Measurements from ENCODE around the gene LGSN. TPM values are rescaled to one million over a fixed set of nuclear protein-coding genes. Genes with fewer than 3 reads are reported as not detected.
A peak's percentile ranks its signal among the peaks of the same experiment; 100 is the strongest.

Gene LGSN
- total and polyA plus RNA-seq, 3 experiments from 2014 or later, result 0.12 TPM; not detected in 2

DNA sequence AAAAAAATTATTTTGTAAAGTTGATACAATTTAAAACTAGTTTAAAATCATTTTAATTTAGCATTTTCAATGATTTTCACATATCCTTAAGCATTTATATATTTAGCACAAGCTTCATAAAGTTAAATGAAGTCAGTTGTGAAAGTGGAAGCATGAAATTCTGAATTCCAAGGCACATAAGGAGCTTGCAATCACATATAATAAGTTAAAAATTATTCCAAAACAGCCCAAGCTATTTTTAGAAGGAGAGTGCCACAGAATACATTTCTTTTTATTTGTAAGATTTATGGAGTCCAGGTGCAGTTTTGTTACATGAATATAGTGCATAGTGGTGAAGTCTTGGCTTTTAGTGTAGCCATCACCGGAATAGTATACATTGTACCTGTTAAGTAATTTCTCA lies 3.2 kb upstream of the LGSN start:
- Histone ChIP-seq H3K4me1 (ENCODE audit: insufficient read depth, low read length) (no peaks in the 10 kb centered on the region), H3K36me3 (ENCODE audit: insufficient read depth, low read length) (no peaks in the 10 kb centered on the region), H3K27me3 (ENCODE audit: insufficient read depth, low read length, poor library complexity, severe bottlenecking) (no peaks in the 10 kb centered on the region), H3K27ac (ENCODE audit: low read depth, low read length) (no peak overlapping the region), H3K4me3 (ENCODE audit: low read length) (no peak overlapping the region), H3K9me3 (ENCODE audit: low read length) (no peaks in the 10 kb centered on the region)
- H3K9me3 Mint-ChIP-seq, result peaks cover 1 to 14% (median 4%) of the 10 kb centered on the region in 5 donors
- DNase-seq, result no peak
- POLR2A ChIA-PET, result no interaction called here
- CTCF ChIA-PET, result no interaction called here
- no peaks in the 10 kb centered on the region for H3K27me3 Mint-ChIP-seq
- H3K27ac Mint-ChIP-seq, result no peak overlapping the region
- no peaks in the 10 kb centered on the region for H3K4me1 Mint-ChIP-seq
- H3K36me3 Mint-ChIP-seq, result peaks cover 0 to 3% (median 0%) of the 10 kb centered on the region in 3 donors
- H3K4me3 Mint-ChIP-seq, result no peak overlapping the region

DNA sequence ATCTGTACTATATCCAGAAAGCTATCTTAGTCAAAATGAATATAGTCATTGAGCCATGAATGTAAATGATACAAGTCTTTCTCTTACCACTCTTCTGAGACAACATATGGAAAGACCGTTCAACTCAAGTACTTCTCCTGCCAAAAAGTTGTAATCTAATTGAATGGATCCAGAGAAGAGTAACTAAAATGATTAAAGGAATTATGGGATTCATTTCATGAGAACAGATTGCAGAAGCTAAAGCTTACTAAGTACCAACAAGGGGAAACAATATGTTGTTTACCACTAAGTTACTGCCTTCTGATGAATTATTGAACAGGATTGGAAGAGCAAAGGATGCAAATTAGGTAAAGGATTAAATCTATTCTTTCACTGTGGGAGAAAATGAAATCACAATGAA lies 2.0 kb upstream of the LGSN start:
- Mint-ChIP-seq H3K36me3 (peaks cover 0 to 3% (median 0%) of the 10 kb centered on the region in 3 donors), H3K9me3 (peaks cover 0 to 7% (median 0%) of the 10 kb centered on the region in 5 donors), H3K27me3 (no peaks in the 10 kb centered on the region), H3K27ac (no peak overlapping the region), H3K4me3 (no peak overlapping the region), H3K4me1 (no peaks in the 10 kb centered on the region)
- Histone ChIP-seq H3K27ac (ENCODE audit: low read depth, low read length) (no peak overlapping the region), H3K36me3 (ENCODE audit: insufficient read depth, low read length) (no peaks in the 10 kb centered on the region), H3K9me3 (ENCODE audit: low read length) (no peaks in the 10 kb centered on the region), H3K27me3 (ENCODE audit: insufficient read depth, low read length, poor library complexity, severe bottlenecking) (no peaks in the 10 kb centered on the region), H3K4me3 (ENCODE audit: low read length) (no peak overlapping the region), H3K4me1 (ENCODE audit: insufficient read depth, low read length) (no peaks in the 10 kb centered on the region)
- POLR2A ChIA-PET, result no interaction called here
- no peak for DNase-seq
- CTCF ChIA-PET, result no interaction called here

DNA sequence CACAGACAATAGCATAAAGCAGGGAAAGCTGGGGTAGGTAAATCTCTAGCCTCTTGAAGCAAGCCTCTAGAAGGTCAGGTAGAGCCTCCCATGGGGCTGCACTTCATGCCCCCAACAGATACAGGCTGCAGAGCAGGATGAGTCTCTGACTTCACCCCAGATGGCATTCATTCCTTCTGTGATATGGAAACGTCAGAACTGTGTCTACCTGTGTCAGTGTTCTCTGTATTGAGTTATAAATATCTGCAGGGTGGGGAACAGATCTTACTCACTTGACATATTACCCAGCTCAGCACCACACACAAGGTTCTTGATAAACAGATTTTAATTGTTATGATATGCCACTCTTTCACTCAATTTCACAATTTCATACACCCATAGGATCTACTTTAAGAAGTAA lies 2.1 kb downstream of the LGSN start:
- H3K36me3 Mint-ChIP-seq, result no peaks in the 10 kb centered on the region
- H3K4me1 Mint-ChIP-seq, result no peaks in the 10 kb centered on the region
- H3K9me3 Mint-ChIP-seq, result peaks cover 0 to 5% (median 0%) of the 10 kb centered on the region in 5 donors
- ChIA-PET CTCF (no interaction called here), POLR2A (no interaction called here)
- no peaks in the 10 kb centered on the region for H3K27me3 Mint-ChIP-seq
- Histone ChIP-seq H3K4me1 (ENCODE audit: insufficient read depth, low read length) (no peaks in the 10 kb centered on the region), H3K4me3 (ENCODE audit: low read length) (no peak overlapping the region), H3K27ac (ENCODE audit: low read depth, low read length) (no peak overlapping the region), H3K9me3 (ENCODE audit: low read length) (no peaks in the 10 kb centered on the region), H3K36me3 (ENCODE audit: insufficient read depth, low read length) (no peaks in the 10 kb centered on the region), H3K27me3 (ENCODE audit: insufficient read depth, low read length, poor library complexity, severe bottlenecking) (no peaks in the 10 kb centered on the region)
- H3K4me3 Mint-ChIP-seq, result no peak overlapping the region
- no peak overlapping the region for H3K27ac Mint-ChIP-seq
- no peak for DNase-seq

DNA sequence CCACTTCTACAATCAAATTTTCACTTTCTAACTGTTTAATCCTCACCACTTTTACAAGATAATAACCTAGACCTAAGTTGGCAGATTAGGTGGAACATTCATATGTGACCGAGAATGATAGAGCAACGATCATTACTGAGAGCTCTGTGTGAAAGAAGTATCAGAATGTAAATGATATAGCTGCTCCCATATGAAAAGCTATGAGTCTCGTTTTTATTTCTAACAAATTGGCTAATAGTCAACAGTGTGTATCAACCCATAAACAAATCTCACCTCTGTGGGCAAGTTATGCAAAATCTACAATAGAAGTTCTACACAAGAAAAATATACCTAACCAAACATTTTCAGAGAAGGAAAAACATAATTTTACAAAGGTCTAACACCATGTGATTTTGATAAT lies 3.7 kb downstream of the LGSN start:
- H3K27me3 Mint-ChIP-seq, result no peaks in the 10 kb centered on the region
- no peak for DNase-seq
- H3K4me3 ChIP-seq (ENCODE audit: low read length), result no peak overlapping the region
- ChIA-PET CTCF (no interaction called here), POLR2A (interaction anchor here (0.6 kb wide), 1 partner anchor 38 kb away, joined by 4 read pairs; no protein-coding TSS in a partner anchor)
- H3K4me1 Mint-ChIP-seq, result no peaks in the 10 kb centered on the region
- H3K4me3 Mint-ChIP-seq, result no peak overlapping the region
- no peak overlapping the region for H3K27ac Mint-ChIP-seq
- no peak overlapping the region for H3K27ac ChIP-seq (ENCODE audit: low read depth, low read length)
- H3K9me3 ChIP-seq (ENCODE audit: low read length), result no peaks in the 10 kb centered on the region
- H3K36me3 ChIP-seq (ENCODE audit: insufficient read depth, low read length), result no peaks in the 10 kb centered on the region
- no peaks in the 10 kb centered on the region for H3K36me3 Mint-ChIP-seq
- no peaks in the 10 kb centered on the region for H3K4me1 ChIP-seq (ENCODE audit: insufficient read depth, low read length)
- H3K27me3 ChIP-seq (ENCODE audit: insufficient read depth, low read length, poor library complexity, severe bottlenecking), result no peaks in the 10 kb centered on the region
- peaks cover 0 to 3% (median 0%) of the 10 kb centered on the region in 5 donors for H3K9me3 Mint-ChIP-seq

DNA sequence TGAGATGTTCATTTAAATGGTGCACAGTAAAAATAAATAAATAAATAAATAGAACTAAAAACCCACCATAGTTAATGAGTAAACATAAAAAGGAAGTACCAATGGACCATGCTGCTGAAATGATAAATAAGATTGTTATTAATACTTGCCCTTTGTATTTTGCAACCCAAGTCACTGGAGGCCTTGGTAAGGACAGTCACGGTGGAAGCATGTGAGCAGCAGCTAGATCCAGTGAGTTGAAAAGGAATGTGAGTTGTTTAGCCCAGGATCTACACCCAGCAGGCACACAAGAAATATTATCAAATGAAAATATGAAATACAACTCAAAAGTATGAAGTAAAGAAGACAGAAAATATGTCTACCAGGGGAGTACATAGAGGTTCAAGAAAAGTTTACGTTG lies 6.7 kb downstream of the LGSN start:
- no peaks in the 10 kb centered on the region for H3K36me3 ChIP-seq (ENCODE audit: insufficient read depth, low read length)
- Mint-ChIP-seq H3K27ac (no peak overlapping the region), H3K4me3 (no peak overlapping the region), H3K27me3 (no peaks in the 10 kb centered on the region), H3K9me3 (peaks cover 0 to 3% (median 0%) of the 10 kb centered on the region in 5 donors), H3K4me1 (no peaks in the 10 kb centered on the region), H3K36me3 (no peaks in the 10 kb centered on the region)
- H3K4me1 ChIP-seq (ENCODE audit: insufficient read depth, low read length), result no peaks in the 10 kb centered on the region
- ChIA-PET POLR2A (no interaction called here), CTCF (no interaction called here)
- DNase-seq, result no peak
- no peak overlapping the region for H3K27ac ChIP-seq (ENCODE audit: low read depth, low read length)
- no peaks in the 10 kb centered on the region for H3K27me3 ChIP-seq (ENCODE audit: insufficient read depth, low read length, poor library complexity, severe bottlenecking)
- H3K9me3 ChIP-seq (ENCODE audit: low read length), result no peaks in the 10 kb centered on the region
- H3K4me3 ChIP-seq (ENCODE audit: low read length), result no peak overlapping the region

DNA sequence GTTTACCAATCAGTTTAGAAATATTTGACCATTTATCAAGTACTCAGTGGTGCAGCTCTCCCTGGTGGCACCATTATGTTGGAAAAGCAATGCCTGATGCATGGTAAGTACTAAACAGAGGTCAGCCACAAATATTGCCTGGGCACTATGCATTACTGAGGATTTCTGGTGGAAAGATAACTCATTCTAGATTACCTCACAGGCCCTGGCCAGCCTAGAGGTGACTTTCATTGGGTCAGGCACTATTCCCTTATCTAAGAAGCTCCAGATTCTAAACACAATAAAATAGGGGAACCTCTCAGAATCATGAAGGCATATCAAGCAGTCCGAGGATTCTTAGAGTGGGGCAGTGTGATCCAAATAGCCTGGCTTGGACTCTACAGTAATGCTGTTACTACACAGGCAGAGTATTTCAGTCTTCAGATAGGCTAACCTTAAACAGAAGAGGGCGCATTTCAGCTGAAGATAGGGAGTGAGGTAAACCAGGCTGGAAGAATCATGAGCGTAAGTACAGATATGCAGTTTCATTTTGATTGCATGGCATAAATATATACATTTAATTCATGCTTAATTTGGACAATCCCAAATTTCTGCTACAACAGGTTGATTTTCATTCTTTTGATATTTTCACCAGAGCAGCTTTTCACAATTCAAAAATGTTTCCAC lies 12.1 kb downstream of the LGSN start:
- POLR2A ChIA-PET, result no interaction called here
- H3K9me3 Mint-ChIP-seq, result peaks cover 0 to 1% (median 0%) of the 10 kb centered on the region in 5 donors

DNA sequence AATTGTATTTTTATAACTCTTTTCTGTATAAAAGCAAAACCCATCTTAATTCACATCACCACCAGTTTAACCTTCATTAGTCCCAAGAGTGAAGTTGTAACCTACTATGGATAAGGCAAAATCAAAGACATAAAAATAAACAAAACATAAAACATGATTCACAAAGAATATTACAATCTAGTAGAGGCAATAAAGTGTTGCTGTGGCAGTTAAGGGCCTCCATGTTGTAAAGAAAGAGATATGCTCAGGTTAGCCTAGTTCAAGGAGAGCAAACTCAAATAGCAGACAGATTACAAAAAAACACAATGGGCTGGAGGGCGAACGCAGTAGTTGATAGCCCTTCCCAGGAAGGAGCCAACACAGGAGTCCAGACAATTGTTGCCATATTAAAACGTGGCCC lies 13.4 kb downstream of the LGSN start:
- no peaks in the 10 kb centered on the region for H3K9me3 ChIP-seq (ENCODE audit: low read length)
- Mint-ChIP-seq H3K9me3 (no peaks in the 10 kb centered on the region), H3K4me3 (no peak overlapping the region), H3K36me3 (no peaks in the 10 kb centered on the region), H3K27me3 (no peaks in the 10 kb centered on the region), H3K4me1 (no peaks in the 10 kb centered on the region), H3K27ac (no peak overlapping the region)
- ChIA-PET CTCF (no interaction called here), POLR2A (no interaction called here)
- no peaks in the 10 kb centered on the region for H3K4me1 ChIP-seq (ENCODE audit: insufficient read depth, low read length)
- no peaks in the 10 kb centered on the region for H3K27me3 ChIP-seq (ENCODE audit: insufficient read depth, low read length, poor library complexity, severe bottlenecking)
- H3K4me3 ChIP-seq (ENCODE audit: low read length), result no peak overlapping the region
- no peak for DNase-seq
- H3K27ac ChIP-seq (ENCODE audit: low read depth, low read length), result no peak overlapping the region
- H3K36me3 ChIP-seq (ENCODE audit: insufficient read depth, low read length), result no peaks in the 10 kb centered on the region

More for the DNA sequence above, 12.1 kb downstream of the LGSN start:
- H3K4me1 Mint-ChIP-seq, result no peaks in the 10 kb centered on the region
- Histone ChIP-seq H3K9me3 (ENCODE audit: low read length) (no peaks in the 10 kb centered on the region), H3K4me3 (ENCODE audit: low read length) (no peak overlapping the region), H3K4me1 (ENCODE audit: insufficient read depth, low read length) (no peaks in the 10 kb centered on the region), H3K27ac (ENCODE audit: low read depth, low read length) (no peak overlapping the region), H3K36me3 (ENCODE audit: insufficient read depth, low read length) (no peaks in the 10 kb centered on the region), H3K27me3 (ENCODE audit: insufficient read depth, low read length, poor library complexity, severe bottlenecking) (no peaks in the 10 kb centered on the region)
- H3K4me3 Mint-ChIP-seq, result no peak overlapping the region
- peak overlapping the region in 1 of 8 donors; percentile 47 for H3K27ac Mint-ChIP-seq
- CTCF ChIA-PET, result no interaction called here
- H3K36me3 Mint-ChIP-seq, result no peaks in the 10 kb centered on the region
- no peak for DNase-seq
- H3K27me3 Mint-ChIP-seq, result no peaks in the 10 kb centered on the region

DNA sequence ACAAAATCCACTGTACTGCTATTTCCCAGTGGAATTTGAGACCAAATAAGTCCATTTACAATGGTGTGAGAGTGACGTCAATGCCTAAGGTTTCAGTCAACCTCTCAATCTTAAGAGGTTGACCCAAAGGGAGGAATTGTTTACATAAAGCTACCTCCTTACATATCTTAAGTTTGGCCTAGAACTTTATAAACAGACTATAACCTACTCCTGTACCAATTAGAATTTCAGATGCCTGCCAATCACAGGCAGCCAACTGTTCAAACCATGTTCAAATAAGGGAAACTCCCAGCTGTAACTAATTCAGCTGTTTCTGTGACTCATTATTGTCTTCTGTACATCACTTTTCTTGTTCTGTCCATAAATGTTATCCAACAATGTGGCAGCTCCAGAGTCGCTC lies 14.5 kb downstream of the LGSN start:
- H3K4me3 ChIP-seq (ENCODE audit: low read length), result no peak overlapping the region
- H3K9me3 Mint-ChIP-seq, result peaks cover 0 to under 1% (median 0%) of the 10 kb centered on the region in 5 donors
- no peaks in the 10 kb centered on the region for H3K27me3 Mint-ChIP-seq
- H3K4me3 Mint-ChIP-seq, result no peak overlapping the region
- no peaks in the 10 kb centered on the region for H3K4me1 Mint-ChIP-seq
- no peaks in the 10 kb centered on the region for H3K36me3 ChIP-seq (ENCODE audit: insufficient read depth, low read length)
- H3K4me1 ChIP-seq (ENCODE audit: insufficient read depth, low read length), result no peaks in the 10 kb centered on the region
- ChIA-PET POLR2A (no interaction called here), CTCF (no interaction called here)
- DNase-seq, result no peak
- H3K27ac ChIP-seq (ENCODE audit: low read depth, low read length), result no peak overlapping the region
- H3K27ac Mint-ChIP-seq, result no peak overlapping the region
- H3K27me3 ChIP-seq (ENCODE audit: insufficient read depth, low read length, poor library complexity, severe bottlenecking), result no peaks in the 10 kb centered on the region
- H3K9me3 ChIP-seq (ENCODE audit: low read length), result no peaks in the 10 kb centered on the region
- no peaks in the 10 kb centered on the region for H3K36me3 Mint-ChIP-seq
